ENCODE measurements around the gene MAGIX.

Gene MAGIX

DNA sequence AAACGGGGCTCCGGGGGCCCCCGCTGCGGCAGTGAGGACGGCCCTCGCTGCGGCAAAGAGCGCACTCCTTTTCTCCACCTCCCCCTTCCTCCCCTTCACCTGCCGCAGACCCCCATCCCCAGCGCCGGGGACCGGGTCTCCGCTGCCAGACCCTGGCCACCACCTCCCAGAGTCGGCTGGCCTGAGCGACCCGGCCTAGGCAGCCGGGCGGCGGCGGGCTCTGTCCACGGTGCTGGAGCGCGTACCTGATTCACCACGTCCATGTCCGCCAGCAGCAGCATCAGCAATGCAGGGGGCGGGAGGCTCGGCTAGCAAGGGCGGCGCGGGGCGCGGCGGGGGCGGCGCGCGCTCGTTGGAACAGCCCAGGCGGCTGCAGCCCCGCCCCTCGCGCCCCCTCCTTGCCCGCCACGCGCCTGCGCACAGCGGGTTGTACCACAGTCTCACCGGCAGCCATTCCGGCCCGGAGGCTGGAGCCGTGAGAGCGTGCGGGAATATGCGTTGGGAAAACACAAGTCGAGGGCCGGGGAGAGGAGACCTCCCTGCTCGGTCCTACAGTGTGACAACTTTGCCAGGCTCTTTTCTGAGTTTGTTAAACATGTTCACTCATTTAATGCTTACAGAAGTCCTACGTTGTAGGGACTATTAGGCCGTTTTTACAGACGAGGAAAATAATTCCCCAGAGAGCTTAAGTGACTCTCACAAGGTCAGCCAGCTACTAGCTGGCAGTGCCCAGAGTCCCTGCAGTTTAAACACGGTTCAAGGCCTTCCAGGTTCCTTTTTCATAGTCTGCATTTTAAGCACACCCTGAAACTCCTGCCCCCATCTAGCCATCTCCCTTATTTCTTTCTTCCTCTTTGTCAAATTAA is 37.6 kb downstream of the MAGIX start, which contains the start of gene SYP (continued):
- TF ChIP-seq, protein P1, sequence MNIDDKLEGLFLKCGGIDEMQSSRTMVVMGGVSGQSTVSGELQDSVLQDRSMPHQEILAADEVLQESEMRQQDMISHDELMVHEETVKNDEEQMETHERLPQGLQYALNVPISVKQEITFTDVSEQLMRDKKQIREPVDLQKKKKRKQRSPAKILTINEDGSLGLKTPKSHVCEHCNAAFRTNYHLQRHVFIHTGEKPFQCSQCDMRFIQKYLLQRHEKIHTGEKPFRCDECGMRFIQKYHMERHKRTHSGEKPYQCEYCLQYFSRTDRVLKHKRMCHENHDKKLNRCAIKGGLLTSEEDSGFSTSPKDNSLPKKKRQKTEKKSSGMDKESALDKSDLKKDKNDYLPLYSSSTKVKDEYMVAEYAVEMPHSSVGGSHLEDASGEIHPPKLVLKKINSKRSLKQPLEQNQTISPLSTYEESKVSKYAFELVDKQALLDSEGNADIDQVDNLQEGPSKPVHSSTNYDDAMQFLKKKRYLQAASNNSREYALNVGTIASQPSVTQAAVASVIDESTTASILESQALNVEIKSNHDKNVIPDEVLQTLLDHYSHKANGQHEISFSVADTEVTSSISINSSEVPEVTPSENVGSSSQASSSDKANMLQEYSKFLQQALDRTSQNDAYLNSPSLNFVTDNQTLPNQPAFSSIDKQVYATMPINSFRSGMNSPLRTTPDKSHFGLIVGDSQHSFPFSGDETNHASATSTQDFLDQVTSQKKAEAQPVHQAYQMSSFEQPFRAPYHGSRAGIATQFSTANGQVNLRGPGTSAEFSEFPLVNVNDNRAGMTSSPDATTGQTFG (tag by site-specific recombination; IDR thresholded peaks at IDR 0.05; ENCODE audit: borderline replicate concordance) = no peak
- TF ChIP-seq ZNF626 (tag by site-specific recombination; IDR thresholded peaks at IDR 0.05) = no peak
- no peak for TF ChIP-seq ZNF747 (tag by site-specific recombination; IDR thresholded peaks at IDR 0.05)
- TF ChIP-seq IKZF3 (tag by site-specific recombination; IDR thresholded peaks at IDR 0.05) = peak; percentile 91
- peak; percentile 25; the same call in 1 of the 2 replicates for TF ChIP-seq EGR2 (tag by site-specific recombination; IDR thresholded peaks at IDR 0.05; ENCODE audit: low read depth)
- no peak for TF ChIP-seq ZNF140 (tag by site-specific recombination; IDR thresholded peaks at IDR 0.05)
- TF ChIP-seq ZNF664 (tag by site-specific recombination; IDR thresholded peaks at IDR 0.05) = no peak
- no peak for TF ChIP-seq ZNF830 (tag by site-specific recombination; IDR thresholded peaks at IDR 0.05; ENCODE audit: low read depth)
- TF ChIP-seq ZNF114 (tag by site-specific recombination; IDR thresholded peaks at IDR 0.05) = no peak
- no peak; the same call in 1 of the 2 replicates for TF ChIP-seq ZNF501 (tag by site-specific recombination; IDR thresholded peaks at IDR 0.05)
- peak; percentile 50; the same call in 1 of the 2 replicates for TF ChIP-seq ZNF596 (tag by site-specific recombination; IDR thresholded peaks at IDR 0.05)
- TF ChIP-seq ZNF23 (tag by site-specific recombination; IDR thresholded peaks at IDR 0.05; ENCODE audit: borderline replicate concordance) = no peak
- no peak for TF ChIP-seq HIC1 (tag by site-specific recombination; IDR thresholded peaks at IDR 0.05)
- TF ChIP-seq ZNF521 (tag by site-specific recombination; IDR thresholded peaks at IDR 0.05) = no peak
- no peak for TF ChIP-seq ZNF560 (tag by site-specific recombination; IDR thresholded peaks at IDR 0.05; ENCODE audit: borderline replicate concordance)
- no peak for TF ChIP-seq ZNF354C (tag by site-specific recombination; IDR thresholded peaks at IDR 0.05; ENCODE audit: borderline replicate concordance, low read depth)
- peak; percentile 75; the same call in 1 of the 2 replicates for TF ChIP-seq ZSCAN16 (tag by site-specific recombination; IDR thresholded peaks at IDR 0.05)
- no peak for TF ChIP-seq ZNF544 (tag by site-specific recombination; IDR thresholded peaks at IDR 0.05)
- TF ChIP-seq ZEB2 (tag by site-specific recombination; IDR thresholded peaks at IDR 0.05) = 0 out of 2 replicates have a peak, but pooled peaks have one; percentile 20
- TF ChIP-seq SALL2 (tag by site-specific recombination; IDR thresholded peaks at IDR 0.05; ENCODE audit: borderline replicate concordance) = no peak
- no peak for TF ChIP-seq ZNF776 (tag by site-specific recombination; IDR thresholded peaks at IDR 0.05; ENCODE audit: borderline replicate concordance)
- no peak for TF ChIP-seq ZFP37 (tag by site-specific recombination; IDR thresholded peaks at IDR 0.05)
- TF ChIP-seq, protein P2, sequence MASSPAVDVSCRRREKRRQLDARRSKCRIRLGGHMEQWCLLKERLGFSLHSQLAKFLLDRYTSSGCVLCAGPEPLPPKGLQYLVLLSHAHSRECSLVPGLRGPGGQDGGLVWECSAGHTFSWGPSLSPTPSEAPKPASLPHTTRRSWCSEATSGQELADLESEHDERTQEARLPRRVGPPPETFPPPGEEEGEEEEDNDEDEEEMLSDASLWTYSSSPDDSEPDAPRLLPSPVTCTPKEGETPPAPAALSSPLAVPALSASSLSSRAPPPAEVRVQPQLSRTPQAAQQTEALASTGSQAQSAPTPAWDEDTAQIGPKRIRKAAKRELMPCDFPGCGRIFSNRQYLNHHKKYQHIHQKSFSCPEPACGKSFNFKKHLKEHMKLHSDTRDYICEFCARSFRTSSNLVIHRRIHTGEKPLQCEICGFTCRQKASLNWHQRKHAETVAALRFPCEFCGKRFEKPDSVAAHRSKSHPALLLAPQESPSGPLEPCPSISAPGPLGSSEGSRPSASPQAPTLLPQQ (tag by site-specific recombination; IDR thresholded peaks at IDR 0.05) = no peak
- TF ChIP-seq ZNF311 (tag by site-specific recombination; IDR thresholded peaks at IDR 0.05; ENCODE audit: borderline replicate concordance) = no peak
- no peak for TF ChIP-seq YY2 (tag by site-specific recombination; IDR thresholded peaks at IDR 0.05)
- no peak for TF ChIP-seq ZNF777 (tag by site-specific recombination; IDR thresholded peaks at IDR 0.05; ENCODE audit: borderline replicate concordance)
- no peak for TF ChIP-seq ZNF473 (tag by site-specific recombination; IDR thresholded peaks at IDR 0.05)
- no peak for TF ChIP-seq ZNF513 (tag by site-specific recombination; IDR thresholded peaks at IDR 0.05)
- no peak for TF ChIP-seq ZNF133 (tag by site-specific recombination; IDR thresholded peaks at IDR 0.05)

Data from HEK293 (cell line).